GM18508 (cell line): Measurements from ENCODE around the gene SIGMAR1.
A peak's percentile ranks its signal among the peaks of the same experiment; 100 is the strongest.

Experiments used
- ATAC-seq: cut with Tn5 transposase; IDR thresholded peaks from one replicate; pipeline ENCODE4 v1.9.1; 2021; ENCODE audit warnings: moderate number of reproducible peaks; ENCODE audit not compliant: insufficient read depth, unreplicated experiment

Gene SIGMAR1

DNA sequence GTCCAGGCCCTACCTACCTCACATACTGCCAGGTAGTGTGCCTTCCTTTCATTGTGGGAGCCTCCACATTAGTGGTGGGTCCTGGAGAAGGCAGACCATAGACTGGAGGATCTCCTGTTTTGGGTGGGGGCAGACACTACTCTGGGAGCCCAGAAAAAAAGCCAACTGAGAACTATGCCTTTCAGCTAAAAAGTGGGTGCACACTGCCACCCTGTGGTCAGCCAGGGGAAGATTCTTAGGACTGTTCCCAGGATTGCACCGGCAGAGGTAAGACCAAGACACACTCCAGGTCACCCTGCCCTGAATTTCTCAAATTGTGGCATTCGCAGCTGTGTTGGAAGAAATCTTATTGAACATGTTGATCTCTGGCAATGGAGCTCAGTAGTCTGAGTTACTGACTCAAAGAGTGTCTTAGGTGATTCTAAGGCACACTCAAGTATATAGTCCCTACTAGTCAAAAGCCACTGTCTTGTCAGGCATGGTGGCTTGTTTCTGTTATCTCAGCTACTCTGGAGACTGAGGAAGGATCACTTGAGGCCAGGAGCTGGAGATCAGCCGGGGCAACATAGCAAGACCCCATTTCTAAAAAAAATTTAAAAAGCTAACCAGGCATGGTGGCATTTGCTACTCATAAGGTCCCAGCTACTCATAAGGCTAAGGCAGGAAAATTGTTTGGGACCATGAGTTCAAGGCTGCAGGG is 3.6 kb downstream of the SIGMAR1 start:
- no peak for ATAC-seq

DNA sequence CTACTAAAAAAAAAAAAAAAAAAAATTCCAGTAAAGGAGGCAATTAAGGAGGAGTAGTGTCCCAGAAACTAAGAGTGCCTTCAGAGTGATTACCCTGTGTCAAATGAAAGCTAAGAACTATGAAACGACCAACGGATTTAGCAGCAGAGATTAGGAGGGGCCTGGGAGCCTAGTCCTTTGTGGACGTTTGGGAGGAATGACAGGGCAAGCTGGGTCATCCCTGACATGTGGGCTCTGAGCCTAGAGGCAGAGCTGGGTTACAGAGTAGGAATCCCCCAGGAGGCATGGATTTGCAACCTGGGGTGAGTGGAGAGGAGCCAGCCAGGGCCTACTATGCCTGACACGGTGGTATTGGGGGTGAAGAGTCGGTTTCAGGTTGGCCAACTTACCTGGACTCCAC is 4.4 kb downstream of the SIGMAR1 start:
- ATAC-seq, result no peak

DNA sequence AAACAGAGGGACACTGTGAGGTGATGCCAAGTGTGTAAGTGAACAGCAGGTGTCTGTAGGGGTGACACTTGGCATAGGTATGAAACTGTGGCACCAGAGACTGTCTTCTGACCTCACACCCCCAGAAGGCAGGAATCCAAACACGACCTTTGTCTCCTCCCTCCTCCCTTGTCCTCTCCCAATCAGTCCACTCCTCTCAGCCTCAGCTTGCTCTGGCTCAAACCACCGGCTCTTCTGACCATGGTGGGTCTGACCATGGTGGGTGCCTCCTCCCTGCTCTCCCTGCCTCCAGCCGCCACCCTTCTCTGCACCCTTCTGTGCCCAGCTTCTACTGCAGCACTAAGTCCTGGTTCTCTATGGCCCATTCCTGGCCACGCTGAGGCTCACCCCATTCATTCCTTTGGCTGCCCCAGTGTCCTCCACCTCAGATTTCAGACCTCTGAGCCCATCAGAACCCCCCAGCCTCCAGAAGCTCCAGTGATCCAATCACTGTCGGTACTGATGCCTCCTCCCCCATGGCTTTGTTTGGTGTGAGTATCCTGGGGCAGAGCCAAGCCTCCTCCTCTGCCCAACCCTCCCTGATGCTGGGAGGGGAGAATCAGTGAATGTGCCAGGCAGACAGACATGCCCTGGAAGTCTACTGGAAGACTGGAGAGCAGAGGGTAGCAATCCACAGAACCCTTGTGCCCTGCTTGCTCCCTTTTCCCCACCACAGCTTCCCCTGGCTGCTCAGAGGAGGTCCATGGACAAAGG is 7.0 kb downstream of the SIGMAR1 start:
- ATAC-seq, result no peak

DNA sequence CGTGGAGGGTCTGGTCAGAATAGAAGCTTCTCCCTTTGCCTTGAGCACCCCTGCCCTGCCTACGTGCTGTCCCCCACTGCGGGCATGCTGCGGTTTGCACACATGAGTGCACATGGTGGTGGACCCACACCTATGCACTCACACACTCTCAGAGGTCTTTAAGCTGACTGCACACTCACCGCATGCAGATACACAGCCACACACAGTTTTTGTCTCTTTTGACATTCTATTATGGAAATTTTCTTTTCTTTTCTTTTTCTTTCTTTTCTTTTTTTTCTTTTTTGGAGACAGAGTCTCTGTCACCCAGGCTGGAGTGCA is 8.1 kb downstream of the SIGMAR1 start:
- no peak for ATAC-seq

DNA sequence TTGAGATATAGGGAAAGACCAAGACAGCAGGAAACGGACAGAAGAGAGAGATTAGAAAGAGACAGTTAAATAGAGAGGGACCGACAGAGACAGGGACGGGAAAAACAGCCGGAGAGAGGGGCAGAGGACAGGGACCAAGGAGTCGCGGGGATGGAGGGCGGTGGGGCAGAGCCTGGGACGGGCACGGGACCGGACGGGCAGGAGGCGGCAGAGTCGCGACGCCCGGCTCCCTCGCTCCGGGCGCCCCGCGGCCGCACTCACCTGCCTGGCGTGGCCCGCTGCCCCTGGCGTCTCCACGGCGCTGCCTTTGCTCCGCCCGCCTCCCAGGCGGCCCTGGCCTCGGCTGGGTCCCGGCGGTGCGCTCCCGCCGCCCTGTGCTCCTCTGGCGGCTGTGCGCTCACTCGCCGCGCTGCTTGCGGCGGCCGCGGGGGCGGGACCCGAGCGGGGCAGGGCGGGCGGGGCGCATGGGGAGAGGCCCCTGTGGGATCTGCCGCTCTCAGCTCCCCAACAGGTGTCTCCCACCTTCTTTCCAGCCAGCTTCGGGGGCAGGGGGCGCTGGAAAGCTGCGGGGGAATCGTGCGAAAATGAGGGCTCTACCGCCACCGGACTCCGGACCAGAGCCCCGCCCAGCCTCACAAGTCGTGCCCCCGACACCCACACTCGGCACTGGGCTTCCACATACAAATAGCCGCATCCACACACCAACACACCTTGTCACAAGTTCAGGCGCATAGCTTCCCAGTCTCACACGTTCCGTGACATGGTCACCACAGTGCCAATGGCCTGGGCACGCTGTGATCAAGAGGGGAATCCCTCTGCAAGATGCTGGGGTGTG is 8.7 kb downstream of the SIGMAR1 start, which contains the start of gene ARID3C:
ARID3C (minus strand) TSS at position 411 of the 835 bp plus-strand sequence. CDS start 1,052 bp downstream, outside the sequence.
- ATAC-seq, result no peak

DNA sequence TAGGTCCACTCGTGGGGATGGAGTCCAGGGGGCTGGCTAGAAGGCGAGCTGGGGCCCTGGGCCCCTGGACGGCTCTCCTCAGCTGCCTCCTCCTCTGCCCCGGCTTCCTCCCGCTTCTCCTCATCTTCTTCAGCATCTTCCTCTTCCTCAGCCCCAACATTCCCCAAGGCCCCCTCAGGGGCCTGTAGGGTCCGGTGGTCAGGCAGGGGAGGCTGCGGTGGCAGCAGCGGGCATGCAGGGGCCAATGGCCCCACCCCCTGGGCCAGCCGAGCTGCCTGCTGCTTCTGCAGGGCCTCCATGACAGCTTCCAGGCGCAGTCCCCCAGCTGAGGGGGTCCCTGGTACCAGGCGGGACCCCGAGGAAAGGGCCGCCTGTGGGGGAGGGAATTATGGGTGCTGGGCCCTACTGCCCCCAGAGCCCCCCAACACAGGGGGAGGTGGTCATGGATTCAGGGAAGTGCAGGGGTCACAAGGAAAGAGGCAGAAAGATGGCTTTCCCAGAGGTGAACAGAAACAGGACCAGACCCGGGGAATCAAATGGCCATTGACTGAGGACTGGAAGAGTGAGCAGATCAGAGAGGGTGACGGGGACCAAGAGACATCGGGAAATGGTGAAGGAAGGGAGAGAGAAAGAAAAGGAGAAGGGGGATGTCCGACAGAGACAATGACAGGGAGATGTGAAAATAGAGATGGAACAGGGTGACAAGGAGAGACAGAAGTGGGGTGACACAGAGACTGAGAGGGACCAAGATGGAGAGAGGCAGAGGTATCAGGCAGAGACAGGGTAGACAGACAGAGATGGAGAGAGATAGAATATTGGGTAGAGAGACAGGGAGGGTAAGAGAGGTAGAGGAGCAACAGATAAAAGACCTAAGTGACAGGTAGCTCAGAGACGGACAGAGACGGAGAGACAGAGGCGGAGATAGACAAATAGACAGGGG is 9.6 kb downstream of the SIGMAR1 start:
- ATAC-seq, result no peak

DNA sequence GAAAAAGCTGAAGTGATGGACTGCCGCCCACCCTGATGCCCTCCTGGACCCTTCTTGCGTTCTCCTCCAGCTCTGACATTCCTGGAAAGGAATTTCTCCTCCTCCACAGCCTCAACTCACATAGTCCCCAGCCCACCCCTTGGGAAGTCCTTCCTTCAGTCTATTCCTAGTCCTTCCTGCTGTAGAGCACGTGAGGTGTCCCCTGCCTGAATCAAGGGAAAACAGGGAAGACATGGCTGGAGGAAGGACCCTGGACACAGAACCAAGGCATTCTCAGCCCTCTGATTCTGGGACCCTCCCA is 12.5 kb downstream of the SIGMAR1 start:
- no peak for ATAC-seq

DNA sequence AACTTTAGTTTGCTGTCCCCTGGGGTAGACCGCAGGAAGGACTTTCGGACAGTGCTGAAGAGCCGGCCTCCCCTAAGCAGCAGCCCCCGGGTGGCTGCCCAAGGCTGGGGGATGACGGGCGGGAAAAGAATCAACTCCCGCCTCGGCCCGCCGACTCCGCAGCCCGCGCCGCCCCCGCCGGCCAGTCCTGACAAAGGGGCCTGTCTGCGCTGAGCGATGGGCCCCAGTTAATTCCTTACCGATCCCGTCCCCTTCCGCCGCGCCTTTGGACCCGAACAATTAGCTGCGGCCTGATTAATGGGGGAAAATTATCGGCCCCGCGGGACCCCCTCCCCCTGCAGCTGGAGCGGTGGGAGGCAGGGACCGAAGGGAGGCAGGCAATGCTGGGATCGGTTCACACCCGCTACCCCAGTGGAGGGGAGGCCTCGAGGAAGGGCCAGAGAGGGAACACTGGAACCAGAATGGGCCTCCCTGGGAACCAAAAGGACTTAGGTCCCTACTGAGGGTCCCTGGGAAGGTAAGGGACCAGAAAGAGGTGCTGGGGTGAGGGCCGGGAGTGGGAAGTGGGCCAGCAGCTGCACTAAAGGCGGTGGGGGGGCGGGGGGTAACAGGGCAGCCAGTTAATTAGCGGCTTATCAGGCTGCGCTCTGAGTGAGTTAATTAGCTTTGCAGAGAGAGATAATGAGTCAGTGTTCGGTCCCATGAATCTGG is 13.0 kb downstream of the SIGMAR1 start:
- ATAC-seq, result no peak

DNA sequence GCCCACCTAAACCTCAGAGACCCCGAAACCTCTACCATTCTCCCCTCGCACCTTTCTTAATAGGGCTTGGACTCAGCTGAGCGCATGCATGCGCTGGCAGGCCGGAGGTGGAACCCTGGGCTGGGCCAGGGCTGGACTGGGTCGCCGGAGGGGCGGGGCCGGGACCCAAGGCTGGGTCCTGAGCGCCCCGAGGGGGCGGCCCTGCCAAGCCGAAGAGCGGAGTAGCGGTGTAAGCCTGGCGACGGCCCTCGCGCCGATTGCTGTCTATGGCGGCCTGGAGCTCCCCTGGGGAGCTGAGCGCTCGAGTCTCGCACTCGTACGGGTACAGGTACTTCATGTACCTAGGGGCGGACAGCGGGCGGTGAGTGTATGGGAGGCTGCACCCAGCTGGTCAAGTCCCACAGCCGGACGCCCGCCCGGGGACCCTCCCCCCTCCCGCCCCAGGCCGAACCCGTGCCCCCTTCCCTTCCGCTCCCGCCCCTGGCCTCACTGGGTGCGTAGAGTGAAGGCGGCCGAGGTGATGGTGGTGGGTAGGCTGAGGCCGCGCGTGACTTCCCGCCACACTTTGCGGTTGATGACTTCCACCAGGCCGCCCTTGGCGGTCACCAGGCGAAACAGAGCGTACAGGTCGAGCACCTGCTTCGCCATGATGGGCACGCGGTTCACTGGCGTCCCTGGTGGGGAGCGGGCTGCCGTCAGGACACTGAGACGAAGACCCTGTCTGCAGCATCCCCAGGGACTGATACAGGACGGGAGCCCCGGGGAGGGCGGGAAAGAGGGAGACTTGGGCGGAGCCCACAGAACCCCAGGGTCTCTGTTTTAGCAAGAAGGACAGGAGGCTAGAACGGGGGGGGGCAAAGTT is 14.0 kb downstream of the SIGMAR1 start:
- ATAC-seq, result no peak

DNA sequence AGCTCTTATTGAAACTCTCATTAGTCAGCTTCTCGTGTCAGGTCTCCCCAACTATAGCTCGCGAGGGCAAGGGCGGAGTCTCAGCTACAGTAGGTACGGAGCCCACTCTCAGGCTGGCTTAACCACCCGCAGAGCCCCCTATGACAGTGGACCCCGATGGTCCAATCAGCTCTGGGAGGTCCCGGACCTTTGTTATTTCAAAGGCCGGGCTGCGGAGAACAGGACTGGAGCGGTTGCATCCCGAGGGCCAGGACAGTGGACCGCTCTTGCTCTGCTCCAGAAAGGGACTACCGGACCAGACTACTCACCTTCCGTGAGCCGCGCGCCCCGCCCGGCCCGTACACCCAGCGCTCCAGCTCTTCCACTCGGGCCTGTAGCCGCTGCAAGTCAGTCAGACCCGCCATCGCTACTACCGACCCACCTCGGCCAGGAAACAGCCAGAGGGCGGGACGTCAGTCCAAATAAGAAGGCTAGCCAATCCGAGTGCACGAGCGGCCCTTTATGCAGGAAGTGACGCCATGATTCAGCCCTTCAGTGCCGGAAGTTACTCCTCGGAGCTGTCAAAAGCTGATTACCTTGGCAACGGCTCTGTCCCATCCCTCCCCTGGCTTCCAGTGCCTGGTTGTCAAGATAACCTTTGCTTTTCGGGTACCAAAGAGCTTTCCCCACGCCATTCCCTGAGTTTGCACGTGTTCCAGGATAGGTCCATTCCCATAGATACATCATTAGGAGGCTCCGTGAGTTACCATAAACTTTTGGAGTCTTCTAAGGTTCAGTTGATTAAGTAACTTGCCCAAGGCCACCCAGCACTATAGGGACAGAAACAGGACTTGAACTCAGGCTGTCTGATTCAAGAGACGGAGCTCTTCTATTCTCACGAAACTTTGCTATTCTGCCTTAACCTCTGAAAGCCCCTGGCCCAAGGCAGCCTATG is 17.3 kb downstream of the SIGMAR1 start, which contains the start of gene DCTN3:
DCTN3 (minus strand) TSS at position 435 of the 934 bp plus-strand sequence; CDS start at position 404, 31 bp downstream.
- peak; percentile 92 for ATAC-seq

DNA sequence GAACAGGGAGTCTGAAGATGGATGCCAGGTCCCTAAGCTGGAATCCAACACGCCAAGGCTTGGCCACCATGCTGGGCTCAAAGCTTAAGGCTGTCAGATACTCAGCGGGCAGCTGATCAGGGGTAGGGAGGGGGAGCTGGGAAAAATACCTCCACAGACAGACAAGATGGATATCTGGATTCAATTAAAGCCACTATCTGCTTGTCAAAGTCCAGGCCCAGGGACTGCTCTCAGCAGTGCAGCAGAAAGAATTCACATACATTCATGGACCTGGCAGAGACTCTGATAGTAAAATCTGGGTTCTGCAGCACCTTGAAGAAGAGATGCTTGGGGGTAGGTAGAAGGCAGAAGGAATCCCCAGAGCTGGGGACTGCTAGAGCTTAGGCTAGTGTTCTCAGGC is 22.5 kb downstream of the SIGMAR1 start:
- ATAC-seq, result no peak

DNA sequence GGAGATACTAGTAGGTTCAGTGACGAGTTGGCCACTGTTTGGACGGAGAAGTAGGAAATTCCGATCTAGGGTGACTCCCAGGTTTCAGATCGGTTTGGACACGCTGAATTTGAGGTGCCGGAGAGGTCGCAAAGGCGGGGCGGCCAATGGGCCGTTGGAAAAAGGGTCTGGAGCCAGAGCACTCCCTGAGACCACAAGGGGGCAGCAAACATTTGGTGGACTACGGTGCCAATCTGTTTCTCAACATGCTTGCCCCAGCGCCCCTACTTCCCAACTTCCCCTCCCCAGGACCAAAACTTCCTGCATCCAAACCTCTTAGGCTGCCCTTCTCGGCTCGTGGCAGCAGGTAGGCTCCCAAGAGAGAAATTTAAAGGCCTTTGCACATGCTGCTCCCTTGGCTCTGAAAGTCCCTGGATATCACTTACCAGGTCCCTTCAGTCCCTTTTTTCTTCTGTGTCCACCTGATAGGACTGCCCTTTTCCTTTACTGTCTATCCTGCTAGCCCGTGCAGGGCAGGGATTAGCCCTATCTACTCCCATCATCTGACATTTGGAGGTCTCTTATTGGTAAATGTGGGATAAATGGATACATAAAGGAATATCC is 24.7 kb downstream of the SIGMAR1 start:
- ATAC-seq, result no peak

DNA sequence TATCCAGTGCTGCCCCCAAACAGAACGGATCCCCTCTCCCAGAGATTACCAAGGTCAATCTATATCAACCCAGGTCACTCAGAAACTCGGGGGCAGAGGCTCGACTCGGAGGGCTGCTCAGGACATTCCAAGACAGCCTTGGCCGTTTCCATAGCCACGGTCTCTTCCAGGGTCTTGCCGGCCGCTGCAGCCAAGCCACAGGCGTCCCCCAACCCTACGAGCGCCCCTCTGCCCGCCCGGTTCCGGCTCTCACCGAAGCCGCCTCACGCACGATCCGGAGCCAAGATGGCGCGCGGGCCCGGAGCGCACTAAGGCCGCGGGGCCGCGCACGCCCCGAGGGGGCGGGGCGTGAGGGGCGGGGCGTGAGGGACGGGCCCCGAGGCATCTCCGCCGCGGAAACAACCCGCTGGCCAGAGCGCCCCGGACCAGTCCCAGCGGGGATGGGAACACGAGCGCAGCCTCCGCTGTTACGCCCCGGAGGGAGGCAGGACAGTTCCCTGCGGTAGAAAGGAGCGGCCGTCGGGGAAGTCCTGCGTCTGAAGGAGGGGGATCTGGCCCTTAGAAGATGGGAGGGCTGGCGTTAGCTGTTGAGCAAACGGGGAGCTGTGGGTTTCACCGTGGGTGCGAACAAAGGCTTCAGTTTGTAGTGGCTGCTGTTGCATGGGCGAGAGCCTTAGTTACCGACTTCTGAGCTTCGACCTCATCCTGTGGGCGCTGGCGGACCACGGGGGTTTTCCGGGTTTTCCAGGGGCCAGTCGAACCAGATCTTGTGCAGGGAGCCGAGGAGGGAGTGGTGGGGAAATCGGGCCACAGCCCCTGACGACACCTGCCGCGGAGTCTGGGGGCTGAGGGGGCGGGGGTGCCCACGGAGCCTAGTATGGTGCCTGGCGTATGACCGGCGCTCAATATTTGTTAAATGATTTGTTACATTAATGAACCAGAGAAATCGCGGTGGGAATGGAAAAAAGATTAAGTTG is 25.5 kb downstream of the SIGMAR1 start, which contains the start of gene RPP25L:
RPP25L (minus strand) TSS at position 287 of the 977 bp plus-strand sequence. CDS start 801 bp downstream, outside the sequence.
- ATAC-seq, result no peak

DNA sequence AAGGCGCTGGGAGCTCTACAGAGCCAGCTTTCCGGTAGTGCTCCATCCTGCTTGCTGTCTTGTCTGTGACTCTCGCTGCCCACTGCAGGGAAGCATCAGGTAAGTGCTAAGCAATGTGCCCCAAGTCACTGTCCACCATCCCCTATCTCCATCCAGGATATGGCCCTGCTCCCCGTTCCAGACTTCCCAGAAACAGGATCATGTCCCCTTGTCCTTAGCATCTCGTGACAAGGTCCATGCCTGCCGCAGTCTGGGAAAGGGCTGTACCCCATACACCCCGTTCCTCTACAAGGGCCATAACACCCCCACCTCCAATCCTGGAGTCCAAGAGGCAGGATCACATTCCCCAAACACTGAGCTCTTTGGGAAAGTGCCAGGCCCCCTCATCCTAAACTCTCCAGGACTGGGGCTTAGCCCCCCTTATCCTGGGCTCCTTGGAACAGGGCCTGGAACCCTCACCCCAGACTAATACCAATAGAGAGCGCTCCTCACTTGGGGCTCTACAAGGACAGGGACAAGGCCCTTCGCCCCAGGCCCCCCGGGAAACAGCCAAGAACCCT is 26.3 kb downstream of the SIGMAR1 start:
- no peak for ATAC-seq

DNA sequence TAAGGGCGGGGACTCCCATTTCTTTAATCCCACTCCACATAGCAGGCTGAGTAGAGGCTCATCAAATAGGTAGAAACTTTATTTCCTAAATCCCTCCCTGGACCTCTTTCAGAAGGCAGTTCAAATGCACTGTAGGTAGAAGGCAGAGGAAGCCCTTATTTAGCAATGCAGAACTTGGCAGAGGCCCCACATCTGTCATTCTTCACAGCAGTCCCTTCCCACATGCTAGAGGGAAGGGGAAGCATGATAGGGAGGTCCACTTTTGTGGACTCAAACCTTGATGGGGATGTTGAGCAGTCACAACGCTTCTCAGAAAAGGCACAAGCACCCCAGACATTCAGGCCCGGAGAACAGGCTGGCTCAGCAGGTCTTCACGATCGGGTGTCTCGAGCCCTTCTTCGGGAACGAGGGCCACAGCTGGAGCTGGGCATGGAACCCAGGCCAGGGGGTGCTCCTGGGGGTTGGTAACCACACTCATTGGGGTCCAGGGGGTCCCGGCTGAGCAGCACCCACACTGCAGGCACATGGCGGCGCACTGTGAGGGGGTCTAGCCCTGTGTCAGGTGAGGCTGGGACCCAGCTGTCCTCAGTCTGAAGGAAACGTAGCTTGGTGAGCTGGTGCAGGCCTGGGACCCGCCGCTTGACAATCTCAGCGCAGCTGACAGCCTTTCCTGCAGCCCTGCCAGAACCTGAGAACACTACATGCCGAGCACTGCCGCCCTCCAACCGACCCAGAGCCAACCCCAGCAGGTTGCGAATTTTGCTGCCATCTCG is 27.0 kb downstream of the SIGMAR1 start:
- no peak for ATAC-seq
